Fibroblast of upper back skin (primary cell): ENCODE measurements around the gene SOD2.
"Not testable (repeated sequence)": the region's sequence is repeated elsewhere in the genome, so short reads cannot be mapped to it uniquely, and the experiment has no call there.

Source experiments
- DNase-seq: peaks from one replicate; pipeline ENCODE4 v3.0.0-alpha.2; 2013

SOD2 gene

DNA sequence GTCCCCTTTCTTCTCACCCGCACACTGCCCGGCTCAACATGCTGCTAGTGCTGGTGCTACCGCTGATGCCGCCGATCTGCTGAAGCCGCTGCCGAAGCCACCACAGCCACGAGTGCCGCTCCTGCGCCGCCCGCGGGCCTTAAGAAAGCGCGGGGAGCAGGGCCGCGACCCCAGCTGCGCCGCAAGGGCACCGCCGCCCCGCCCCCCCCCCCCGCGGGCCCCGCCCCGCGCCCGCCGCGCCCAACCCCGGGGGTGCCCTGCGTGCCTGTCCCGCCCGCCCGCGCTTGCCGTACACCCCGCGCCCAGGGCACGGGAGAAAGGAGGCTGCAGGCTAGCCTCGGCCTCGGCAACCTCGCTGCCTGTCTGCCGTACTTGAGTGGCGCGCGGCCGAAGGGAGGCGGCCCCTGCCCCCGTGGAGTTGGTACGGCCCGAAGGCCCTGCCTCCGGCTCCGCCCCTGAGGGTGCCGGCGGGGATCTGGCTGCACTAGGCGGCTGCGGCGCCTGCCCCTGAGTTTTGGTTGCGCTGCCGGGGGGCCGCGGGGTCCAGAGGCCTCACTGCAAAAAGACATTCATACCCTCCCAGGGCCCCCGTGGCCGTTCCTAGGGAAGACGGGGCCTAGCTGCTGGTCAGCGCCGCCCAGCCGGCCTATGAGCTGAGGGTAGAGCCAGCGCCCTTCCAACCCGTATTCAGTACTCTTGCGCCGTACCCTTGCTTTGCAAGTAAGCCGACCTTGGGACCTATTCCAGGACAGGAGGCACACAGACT, at the start of gene SOD2:
SOD2 (minus strand) TSS at position 114 of the 766 bp plus-strand sequence; CDS start at position 40, 74 bp downstream.
- DNase-seq: peak; percentile 67

DNA sequence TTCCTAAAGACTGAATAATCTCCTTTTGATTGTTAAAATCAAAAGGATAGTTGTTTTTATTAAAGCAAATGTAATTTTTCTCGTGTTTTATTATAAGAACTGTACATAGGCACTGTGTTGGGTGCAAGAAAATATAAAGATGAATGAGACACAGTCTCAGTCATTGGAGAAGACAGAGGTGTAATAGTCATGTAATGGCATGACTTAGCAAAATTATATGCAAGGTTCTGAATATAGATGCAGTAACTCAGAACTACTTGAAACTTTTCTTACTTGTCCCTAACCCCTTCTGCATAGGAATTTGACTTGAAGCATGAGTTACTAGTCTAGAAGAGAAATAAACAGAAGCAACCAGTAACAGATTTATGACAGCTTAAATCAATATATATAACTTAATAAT, 49.1 kb upstream of the SOD2 start:
- no peak for DNase-seq

DNA sequence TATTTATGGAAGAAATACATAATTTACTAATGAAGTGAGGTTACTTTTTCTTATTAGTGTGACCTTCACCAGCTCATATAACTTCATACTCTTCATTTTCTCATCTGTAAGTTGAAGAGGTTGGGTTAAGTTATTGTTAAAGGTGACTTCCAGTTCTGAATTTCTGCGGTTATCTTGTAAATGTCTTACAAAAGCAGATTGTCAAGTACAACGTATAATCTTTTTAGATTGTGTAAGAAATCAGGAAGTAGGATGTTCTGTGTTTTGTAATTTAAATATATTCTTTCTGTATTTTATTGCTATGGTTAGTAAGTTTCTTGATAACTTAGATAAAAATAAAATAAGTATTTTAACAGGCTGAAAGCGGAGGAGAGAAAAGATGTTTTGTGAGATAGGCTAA, 46.3 kb upstream of the SOD2 start:
- DNase-seq: no peak

DNA sequence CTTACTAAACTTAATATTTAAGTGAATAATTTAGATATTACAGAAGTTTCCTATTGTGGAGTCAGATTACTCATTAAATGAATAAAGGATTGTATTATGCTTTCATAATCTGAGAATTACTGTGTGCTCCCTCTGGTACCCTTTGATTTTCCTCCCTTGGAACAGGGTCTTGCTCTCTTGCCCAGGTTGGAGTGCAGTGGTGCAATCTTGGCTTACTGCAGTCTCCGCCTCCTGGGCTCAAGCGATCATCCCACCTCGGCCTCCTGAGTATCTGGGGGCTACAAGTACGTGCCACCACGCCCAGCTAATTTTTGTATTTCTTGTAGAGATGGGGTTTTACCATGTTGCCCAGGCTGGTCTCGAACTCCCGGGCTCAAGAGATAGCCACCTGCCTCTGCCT, 43.9 kb upstream of the SOD2 start:
- DNase-seq: no peak

DNA sequence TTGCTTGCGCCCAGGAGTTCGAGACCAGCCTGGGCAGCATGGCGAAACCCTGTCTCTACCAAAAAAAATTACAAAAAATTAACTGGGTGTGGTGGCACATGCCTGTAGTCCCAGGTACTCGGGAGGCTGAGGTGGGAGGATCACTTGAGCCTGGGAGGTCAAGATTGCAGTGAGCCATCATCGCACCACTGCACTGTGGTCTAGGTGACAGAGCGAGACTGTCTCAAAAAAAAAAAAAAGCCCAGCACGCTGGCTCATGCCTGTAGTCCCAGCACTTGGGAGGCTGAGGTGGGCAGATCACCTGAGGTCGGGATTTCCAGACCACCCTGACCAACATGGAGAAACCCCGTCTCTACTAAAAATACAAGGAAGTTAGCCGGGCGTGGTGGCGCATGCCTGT, 40.4 kb upstream of the SOD2 start:
- not testable (repeated sequence) for DNase-seq

DNA sequence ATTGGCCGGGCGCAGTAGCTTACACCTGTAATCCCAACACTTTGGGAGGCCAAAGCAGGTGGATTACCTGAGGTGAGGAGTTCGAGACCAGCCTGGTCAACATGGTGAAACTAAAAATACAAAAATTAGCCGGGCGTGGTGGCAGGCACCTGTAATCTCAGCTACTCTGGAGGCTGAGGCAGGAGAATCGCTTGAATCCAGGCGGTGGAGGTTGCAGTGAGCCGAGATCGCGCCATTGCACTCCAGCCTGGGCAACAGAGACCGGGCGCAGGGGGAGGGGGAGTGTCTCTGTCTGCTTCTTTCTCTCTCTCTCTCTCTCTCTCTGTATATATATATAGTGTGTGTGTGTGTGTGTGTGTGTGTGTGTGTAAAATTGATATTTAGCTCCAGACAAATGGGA, 39.5 kb upstream of the SOD2 start:
- DNase-seq: not testable (repeated sequence)

DNA sequence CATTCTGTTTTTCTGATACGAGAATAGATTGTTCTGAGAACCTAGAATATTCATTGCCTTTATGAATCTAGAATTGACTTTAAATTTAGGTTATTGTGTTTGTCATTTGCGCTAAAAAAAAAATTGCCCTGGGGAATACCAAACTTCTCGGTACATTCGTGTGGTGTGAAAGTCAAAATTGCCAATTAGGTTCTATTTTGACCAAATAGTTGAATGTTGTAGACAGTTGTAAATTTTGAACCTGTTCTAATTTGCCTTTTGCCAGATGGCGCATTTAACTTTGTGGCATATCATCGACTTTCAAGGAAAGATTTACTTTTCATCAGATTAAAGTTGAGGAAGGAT, 37.3 kb upstream of the SOD2 start:
- no peak for DNase-seq

DNA sequence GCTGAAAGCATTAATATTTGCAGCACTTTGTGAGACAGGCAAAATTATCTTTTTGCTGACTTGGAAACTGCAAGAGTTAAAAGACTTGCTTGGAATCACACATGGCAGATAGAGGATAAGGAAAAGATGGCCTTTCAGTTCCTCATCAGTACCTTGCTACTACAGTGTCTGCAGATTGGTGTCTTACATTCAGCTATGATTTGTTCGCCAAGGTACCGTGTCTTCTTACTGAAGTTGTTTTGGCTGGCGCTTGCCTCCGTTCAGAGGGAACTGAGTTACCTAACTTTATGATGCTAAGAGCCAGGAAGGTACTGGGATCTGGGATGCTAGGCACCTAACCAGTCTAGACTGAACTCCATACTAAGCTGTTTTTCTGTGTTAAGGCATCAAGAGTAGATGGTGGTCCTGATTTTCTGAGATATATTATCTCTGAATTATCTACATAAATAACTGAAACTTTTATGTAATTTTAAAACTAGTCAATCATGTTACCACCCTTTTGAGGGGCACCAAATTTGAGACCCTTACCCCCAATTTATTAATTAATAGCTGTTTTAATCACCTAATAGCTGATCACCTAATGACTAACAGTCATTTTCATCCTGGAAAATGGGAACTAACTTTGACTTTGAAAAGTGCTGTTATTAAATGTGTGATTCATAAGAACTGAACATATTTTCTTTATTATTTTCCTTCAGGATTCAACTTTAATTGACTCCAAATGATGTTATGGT, 36.7 kb upstream of the SOD2 start:
- no peak for DNase-seq

DNA sequence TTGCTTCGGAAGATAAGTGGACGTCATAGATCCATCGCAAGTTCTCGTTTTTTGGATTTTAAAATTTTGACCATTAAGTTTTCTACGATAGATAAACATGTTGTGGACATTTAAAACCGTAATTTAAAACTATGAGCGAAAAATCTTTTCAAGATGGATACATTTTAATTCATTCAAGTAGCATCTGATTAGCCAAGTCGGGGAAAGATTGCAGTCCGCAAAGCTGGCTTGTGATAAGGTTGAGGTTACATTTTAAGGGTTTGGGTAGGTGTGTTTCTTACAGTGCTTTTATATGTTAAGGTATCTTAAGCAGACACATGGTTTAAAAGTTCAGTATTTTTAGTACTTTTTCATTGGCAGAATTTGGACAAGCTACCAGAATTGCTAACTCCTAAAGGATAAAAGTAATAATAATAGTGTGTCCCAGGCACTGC, 35.5 kb upstream of the SOD2 start:
- no peak for DNase-seq

DNA sequence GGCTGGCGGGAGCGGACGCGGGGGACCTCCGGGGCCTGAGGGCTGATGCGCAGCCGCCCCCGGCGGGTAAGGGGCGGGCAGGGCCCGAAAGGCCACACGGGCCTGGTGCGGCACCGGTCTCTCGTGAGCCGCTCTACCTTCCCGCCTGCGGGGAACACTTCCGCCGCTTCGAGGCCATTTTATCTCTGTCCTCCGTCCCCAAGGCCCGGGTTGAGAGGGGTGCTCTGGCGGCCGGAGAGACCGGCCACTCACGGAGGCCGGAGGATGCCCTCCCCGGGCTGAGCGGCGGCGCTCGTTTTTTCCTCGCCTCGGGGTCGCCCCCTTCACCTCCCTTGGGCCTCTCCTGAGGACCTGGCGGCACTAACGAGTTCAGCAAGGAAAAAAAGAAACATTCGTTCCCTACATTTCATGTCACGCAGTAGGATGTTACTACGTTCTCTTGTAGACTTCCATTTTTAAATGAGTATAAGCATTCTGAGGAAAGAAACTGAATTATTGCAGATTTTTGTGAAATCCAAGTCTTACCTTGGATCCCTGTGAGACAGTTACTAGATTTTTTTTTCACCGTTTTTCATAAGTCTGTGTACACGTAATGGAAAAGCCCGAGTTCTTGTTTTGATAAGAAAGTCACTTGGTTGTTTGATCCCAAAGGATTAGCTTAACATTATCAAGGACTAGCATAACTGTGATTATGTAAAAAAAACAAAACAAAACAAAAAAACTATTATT, 34.8 kb upstream of the SOD2 start:
- peak; percentile 14 for DNase-seq

DNA sequence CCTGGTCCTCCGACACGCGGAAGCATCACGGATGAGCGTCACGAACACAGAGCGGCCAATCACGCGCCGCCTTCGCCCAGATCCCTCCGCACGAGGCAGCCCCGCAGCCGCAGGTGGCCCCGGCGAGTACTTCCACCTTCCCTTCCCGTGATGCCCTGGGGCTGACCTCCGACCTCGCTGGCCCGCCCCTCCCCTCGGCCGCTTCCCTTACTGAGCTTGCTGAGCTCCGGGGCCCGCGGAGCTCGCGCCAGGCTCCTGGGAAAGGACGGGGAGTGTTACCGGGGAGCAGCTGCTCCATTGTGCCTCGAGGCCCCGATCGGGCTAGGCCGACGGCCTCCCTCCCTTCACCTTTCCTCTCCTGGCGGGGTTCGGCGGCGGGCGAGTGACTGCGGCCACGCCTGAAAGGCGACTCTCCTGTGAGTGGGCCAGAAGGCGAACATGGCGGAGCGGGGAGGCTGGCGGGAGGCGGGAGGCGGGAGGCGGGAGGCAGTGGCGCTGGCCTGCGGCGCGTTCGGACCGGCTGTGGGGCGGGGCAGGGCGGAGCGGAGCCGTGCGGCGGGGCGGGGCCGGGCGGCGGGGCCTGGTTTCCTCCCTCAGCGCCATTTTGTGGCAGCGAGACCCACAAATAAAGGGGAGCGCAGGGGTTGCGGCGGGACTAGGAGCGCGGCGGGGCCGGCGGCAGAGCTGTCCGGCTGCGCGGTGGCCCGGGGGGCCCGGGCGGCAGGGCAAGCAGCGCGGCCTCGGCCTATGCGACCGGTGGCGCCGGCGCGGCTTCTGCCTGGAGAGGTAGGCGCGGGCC, 34.1 kb upstream of the SOD2 start, which contains the start of gene WTAP:
WTAP (plus strand) TSS at position 589 of the 799 bp plus-strand sequence. CDS start 8,760 bp downstream, outside the sequence.
- DNase-seq: peak; percentile 94

DNA sequence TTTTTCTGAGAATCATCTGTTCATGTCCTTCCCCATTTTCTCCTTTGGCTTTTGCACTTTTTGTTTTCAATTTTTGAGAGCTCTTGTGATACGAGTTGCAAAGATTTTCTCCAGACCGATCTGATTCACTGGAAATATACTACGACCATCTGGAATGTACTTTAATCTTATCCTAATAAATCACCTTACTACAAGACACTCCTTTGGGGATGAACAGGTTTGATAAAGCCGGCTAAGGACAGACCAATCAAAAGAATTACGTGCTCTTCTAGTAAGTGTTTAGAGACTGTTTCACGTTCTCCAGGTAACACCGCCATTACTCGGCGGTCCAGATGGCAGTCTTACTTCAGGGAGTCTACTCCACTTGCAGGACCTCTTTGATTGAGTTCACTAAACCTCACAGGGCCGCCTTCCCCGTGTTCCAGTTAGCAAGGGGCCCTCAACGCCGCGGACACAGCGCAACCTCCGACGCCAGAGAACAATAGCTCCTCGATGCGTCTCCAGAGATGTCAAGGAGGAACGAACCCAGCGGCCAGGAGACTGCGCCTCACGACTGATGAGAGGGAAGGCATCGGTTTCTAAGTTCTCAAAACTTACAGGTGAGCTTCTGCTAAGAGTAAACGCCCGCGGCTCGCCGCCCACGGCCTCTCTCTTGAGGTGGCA, 33.3 kb upstream of the SOD2 start:
- no peak for DNase-seq

DNA sequence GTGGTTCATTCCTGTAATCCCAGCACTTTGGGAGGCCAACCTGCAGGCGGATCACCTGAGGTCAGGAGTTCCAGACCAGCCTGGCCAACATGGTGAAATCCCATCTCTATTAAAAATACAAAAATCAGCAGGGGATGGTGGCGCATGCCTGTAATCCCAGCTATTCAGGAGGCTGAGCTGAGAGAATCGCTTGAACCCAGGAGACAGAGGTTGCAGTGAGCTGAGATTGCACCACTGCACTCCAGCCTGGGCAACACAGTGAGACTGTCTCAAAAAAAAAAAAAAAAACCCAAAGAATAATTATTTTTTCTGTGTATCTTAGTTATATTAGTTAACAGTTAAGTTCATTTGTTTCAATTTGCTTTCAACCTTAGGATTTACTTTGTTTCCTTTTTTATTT, 32.2 kb upstream of the SOD2 start:
- DNase-seq: not testable (repeated sequence)

DNA sequence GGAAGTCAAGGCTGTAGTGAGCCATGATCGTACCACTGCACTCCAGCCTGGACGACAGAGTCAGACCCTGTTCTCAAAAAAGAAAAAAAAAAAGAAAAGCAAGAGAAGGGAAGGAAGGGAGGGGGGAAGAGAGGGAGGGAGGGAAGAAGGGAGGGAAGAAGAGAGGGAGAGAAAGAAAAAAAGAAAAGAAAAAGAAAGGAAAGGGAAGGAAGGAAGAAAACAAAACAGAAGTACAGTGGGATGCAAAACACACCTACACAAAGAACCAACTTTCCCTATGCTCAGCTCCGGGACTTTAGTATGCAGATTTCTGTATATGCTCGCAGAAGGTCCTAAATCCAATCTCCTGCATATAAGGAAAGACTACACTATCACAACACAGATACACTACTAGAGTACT, 31.7 kb upstream of the SOD2 start:
- no peak for DNase-seq

DNA sequence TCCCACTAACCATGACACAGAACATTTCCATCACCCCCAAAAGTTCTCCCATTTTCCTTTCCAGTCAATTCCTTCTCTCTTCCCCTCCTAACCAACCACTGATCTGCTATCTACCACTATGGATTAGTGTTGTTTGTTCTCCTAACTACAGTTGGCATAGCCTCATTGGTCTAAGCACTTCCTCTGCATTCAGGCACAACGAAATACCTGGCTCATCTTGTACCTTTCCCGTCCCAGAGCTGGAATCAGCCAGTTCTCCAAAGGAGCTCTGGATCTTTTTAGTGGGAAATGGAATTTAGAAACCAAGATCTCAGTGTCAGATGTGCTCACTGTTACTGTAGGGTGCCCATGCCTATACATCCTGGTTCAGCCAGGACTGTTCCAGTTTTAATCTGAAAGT, 30.2 kb upstream of the SOD2 start:
- no peak for DNase-seq

DNA sequence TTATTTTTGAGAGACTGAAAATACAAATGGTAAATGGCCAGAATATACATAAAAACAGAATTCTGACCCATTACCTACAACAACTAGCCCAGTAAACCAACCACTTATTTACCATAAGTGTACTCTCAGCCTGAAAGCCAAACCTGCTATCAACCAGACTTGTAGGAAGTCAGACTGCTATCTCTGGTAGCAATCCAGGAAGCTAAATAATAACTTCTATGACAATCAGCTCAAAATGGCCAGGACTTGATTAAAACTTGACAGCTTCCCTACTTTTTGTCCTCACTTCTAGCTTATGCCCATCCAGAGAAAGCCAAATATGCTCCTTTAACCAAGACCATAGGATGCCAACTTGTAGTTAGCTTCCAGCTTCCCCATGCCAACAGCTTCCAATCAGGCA, 29.6 kb upstream of the SOD2 start:
- DNase-seq: no peak

DNA sequence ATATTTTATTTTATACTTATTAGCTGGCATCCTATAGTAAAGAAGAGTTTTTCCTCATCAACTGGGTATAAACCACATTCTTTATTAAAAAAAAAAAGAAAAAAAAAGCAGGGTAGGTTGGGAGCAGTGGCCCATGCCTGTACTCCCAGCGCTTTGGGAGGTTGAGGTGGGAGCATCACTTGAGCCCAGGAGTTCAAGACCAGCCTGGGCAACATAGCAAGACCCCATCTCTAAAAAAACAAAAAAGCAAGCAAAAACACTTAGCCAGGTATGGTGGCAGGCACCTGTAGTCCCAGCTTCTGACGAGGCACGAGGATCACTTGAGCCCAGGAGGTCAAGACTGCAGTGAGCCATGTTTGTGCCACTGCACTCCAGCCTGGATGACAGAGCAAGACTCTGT, 28.9 kb upstream of the SOD2 start:
- DNase-seq: not testable (repeated sequence)

DNA sequence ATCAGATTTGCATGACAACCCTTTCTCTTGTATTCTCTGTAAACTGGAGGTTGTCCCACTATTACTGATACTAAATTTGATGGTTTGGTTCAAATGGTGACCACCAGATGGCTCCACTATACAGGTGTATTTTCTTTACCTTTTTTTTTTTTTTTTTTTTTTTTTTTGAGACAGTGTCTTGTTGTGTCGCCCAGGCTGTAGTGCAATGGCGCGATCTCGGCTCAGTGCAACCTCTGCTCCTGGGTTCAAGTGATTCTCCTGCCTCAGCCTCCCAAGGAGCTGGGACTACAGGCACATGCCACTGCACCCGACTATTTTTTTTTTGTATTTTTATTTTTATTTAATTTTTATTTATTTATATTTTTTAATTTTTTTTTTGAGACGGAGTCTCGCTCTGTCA, 27.7 kb upstream of the SOD2 start:
- peak; percentile 28 for DNase-seq

DNA sequence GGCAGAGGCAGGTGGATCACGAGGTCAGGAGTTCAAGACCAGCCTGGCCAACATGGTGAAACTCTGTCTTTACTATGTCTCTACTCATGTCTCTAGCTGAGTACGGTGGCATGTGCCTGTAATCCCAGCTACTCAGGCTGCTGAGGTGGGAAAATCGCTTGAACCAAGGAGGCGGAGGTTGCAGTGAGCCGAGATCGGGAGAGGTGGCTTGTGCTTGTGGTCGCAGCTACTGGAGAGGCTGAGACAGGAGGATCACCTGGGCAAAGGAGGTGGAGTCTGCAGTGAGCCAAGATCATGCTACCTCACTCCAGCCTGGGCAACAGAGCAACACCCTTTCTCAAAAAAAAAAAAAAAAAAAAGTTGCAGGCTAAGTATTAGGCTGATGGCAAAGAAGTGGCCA, 26.2 kb upstream of the SOD2 start:
- DNase-seq: no peak

DNA sequence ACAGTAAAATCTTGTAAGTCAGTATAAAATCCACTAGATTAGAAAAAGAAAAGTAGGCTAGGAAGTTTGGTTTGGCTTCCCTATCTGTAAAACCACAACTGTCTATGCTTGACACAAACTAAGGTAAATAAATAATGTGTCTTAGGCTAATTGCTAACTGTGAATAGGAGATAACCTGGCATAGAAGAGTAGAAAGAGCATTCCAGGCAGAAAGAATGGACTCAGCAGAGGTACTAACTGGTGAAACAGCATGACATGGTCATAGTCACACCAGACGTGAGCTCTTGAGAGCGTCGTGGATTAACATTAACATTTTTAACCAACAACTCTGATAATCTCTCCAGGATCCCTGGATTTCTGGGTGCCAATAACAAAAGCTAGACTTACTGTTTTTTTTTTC, 25.6 kb upstream of the SOD2 start:
- no peak for DNase-seq

DNA sequence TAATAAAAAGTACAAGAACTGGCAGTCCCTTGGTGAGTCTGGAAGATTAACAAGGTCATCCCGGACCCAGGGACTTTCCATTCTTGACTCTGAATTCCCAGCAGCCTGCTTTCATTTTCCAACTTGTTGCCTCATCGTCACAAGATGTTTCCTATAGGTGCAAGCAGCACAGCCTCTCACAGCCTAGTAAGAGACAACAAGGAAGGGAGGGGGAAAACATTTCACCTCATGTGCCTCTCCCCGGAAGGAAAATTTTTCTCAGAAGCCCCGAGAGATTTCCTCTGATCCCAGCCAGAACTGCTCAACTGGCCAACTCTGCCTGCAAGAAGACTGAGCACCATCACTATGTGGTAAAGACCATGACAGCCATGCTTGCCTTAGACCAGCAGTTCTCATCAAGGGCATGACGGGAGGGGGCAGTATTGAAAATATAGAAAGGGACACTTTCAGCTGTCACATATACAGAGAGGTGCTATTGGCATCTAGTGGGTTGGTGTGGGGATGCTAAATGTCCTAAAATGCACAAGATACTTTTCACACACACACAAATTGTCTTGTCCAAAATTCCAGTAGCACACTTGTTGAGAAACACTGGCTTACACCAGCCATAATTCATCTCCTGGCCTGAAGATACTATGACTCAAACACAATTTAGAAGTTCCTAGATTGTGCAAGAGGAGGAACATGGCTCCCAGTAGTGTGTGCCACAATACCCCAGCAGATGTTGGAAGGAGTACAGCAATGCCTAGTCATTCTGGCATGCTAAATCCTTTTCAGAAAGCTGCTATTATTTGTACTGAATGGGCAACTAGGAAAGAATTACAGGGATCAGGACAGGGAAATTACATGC, 23.4 kb upstream of the SOD2 start:
- peak; percentile 95 for DNase-seq
